GM23248 (cell line): ENCODE results near the gene PDLIM3. TPM values are rescaled to one million over a fixed set of nuclear protein-coding genes. Genes with fewer than 3 reads are reported as not detected.
A peak's percentile ranks its signal among the peaks of the same experiment; 100 is the strongest.

Source experiments
- DNase-seq: peaks from one replicate; pipeline ENCODE4 v3.0.0-alpha.2; 2015
- H2AFZ ChIP-seq: fragments of 200-600 bp; sonication (generic); 2 replicates; pipeline ENCODE4 v1.6.1; 2016; ENCODE audit warnings: antibody characterized with exemption
- H3F3A ChIP-seq: fragments of 200-600 bp; sonication (generic); 2 replicates; pipeline ENCODE4 v1.6.1; 2016; ENCODE audit warnings: mild to moderate bottlenecking, antibody characterized with exemption, mixed run types; ENCODE audit not compliant: insufficient read depth
- H3K27ac ChIP-seq: fragments of 200-600 bp; sonication (generic); 2 replicates; pipeline ENCODE4 v1.5.1; 2016; ENCODE audit warnings: mild to moderate bottlenecking
- H3K27me3 ChIP-seq: fragments of 200-600 bp; sonication (generic); replicated peaks from 2 replicates; pipeline ENCODE4 v1.6.1; 2016; ENCODE audit warnings: mild to moderate bottlenecking; ENCODE audit not compliant: insufficient read depth
- H3K36me3 ChIP-seq: fragments of 200-600 bp; sonication (generic); 2 replicates; pipeline ENCODE4 v1.6.1; 2016; ENCODE audit warnings: low read depth, mild to moderate bottlenecking
- H3K4me1 ChIP-seq: fragments of 200-600 bp; sonication (generic); 2 replicates; pipeline ENCODE4 v1.6.1; 2016; ENCODE audit warnings: mild to moderate bottlenecking; ENCODE audit not compliant: insufficient read depth
- H3K4me2 ChIP-seq: fragments of 200-600 bp; sonication (generic); one replicate; pipeline ENCODE4 v1.6.1; 2016; ENCODE audit warnings: mild to moderate bottlenecking; ENCODE audit not compliant: unreplicated experiment
- H3K4me3 ChIP-seq: fragments of 200-600 bp; sonication (generic); 2 replicates; pipeline ENCODE4 v1.5.1; 2016; ENCODE audit warnings: mild to moderate bottlenecking
- H3K79me2 ChIP-seq: fragments of 200-600 bp; sonication (generic); 2 replicates; pipeline ENCODE4 v1.6.1; 2016; ENCODE audit warnings: mild to moderate bottlenecking; ENCODE audit not compliant: insufficient read depth
- H3K9ac ChIP-seq: fragments of 200-600 bp; sonication (generic); 2 replicates; pipeline ENCODE4 v1.6.1; 2016; ENCODE audit warnings: mild to moderate bottlenecking
- H3K9me2 ChIP-seq: fragments of 200-600 bp; sonication (generic); 2 replicates; pipeline ENCODE4 v1.6.1; 2016; ENCODE audit warnings: mixed run types, mild to moderate bottlenecking, moderate library complexity; ENCODE audit not compliant: insufficient read depth
- H3K9me3 ChIP-seq: fragments of 200-600 bp; sonication (generic); one replicate; pipeline ENCODE4 v1.6.1; 2017; ENCODE audit warnings: low read depth
- H4K20me1 ChIP-seq: fragments of 200-600 bp; sonication (generic); 2 replicates; pipeline ENCODE4 v1.6.0; 2016; ENCODE audit not compliant: insufficient read depth
- EZH2 ChIP-seq: fragments of 200-600 bp; sonication (generic); IDR thresholded peaks from 2 replicates; pipeline ENCODE4 v1.6.1; 2018; ENCODE audit warnings: antibody characterized with exemption, mild to moderate bottlenecking; ENCODE audit not compliant: insufficient read depth, poor library complexity, severe bottlenecking
- EZH2phosphoT487 ChIP-seq: fragments of 200-600 bp; sonication (generic); IDR thresholded peaks from 2 replicates; pipeline ENCODE4 v1.6.1; 2018; ENCODE audit warnings: antibody characterized with exemption, moderate library complexity, mild to moderate bottlenecking, low read depth; ENCODE audit not compliant: insufficient read depth
- WGBS, 2 experiments: methylation state at CpG; one replicate each; pipeline ENCODE4 v1.1.6; 2015 to 2017; ENCODE audit warnings: low lambda C conversion rate in 2 of 2, low coverage in 1 of 2; ENCODE audit errors: missing lambda C conversion rate in 2 of 2; 5-methylcytosine and 5-hydroxymethylcytosine counted together
- in situ Hi-C: fragments of 300-500 bp; cut with MboI; formaldehyde crosslinking; loops from 2 replicates; pipeline ENCODE4 v1.15.0; 2020
- polyA plus RNA-seq: library from polyadenylated mRNA; unstranded; fragments of >200 nt; fragmentation: Nextera tagmentation; extraction: Ambion mirVana; gene quantifications from 2 replicates; pipeline ENCODE4 v1.2.1, GENCODE V29; 2016
- total RNA-seq: library from RNA; depleted of rRNA; stranded (reverse); fragments of >200 nt; shearing (Covaris generic); gene quantifications from 2 replicates; pipeline ENCODE4 v1.2.3, GENCODE V29; 2014

Gene PDLIM3
- total and polyA plus RNA-seq, 2 experiments from 2014 or later, result 0.69 TPM; not detected in 1

- Histone ChIP-seq H3K27me3 (peaks cover 8% of the 10 kb centered on the region; the same call in 1 of the 2 replicates), H3K9ac (no peak overlapping the region; the same call in 1 of the 2 replicates), H3K79me2 (no peaks in the 10 kb centered on the region), H3K27ac (no peak overlapping the region), H3K4me1 (peaks cover 13% of the 10 kb centered on the region), H3K9me2 (no peaks in the 10 kb centered on the region), H3K4me2 (peak overlapping the region; percentile 39), H3F3A (peaks cover 17% of the 10 kb centered on the region), H3K4me3 (peak overlapping the region; percentile 54), H3K36me3 (no peaks in the 10 kb centered on the region), H3K9me3 (no peaks in the 10 kb centered on the region), H2AFZ (peak overlapping the region; percentile 65), H4K20me1 (no peaks in the 10 kb centered on the region)
- WGBS, 2 experiments, result 13 to 16% methylated on average over 4 of the region's 4 CpGs
- in situ Hi-C loops, result no loop called here
- TF ChIP-seq EZH2 (no peak), EZH2phosphoT487 (no peak)
- DNase-seq, result peak; percentile 59
Observed at GRCh38 chr4:185467101-185467500, 68.2 kb downstream of the PDLIM3 start.

GRCh38 chr4:185465707-185466106, 69.6 kb downstream of the PDLIM3 start:
- Histone ChIP-seq H2AFZ (no peak overlapping the region), H3K9ac (no peak overlapping the region), H3F3A (peaks cover 17% of the 10 kb centered on the region), H3K4me3 (no peak overlapping the region), H3K4me1 (peaks cover 11% of the 10 kb centered on the region), H3K79me2 (no peaks in the 10 kb centered on the region), H3K9me2 (no peaks in the 10 kb centered on the region), H3K9me3 (no peaks in the 10 kb centered on the region), H3K36me3 (no peaks in the 10 kb centered on the region), H3K27ac (no peak overlapping the region), H3K4me2 (no peak overlapping the region), H4K20me1 (no peaks in the 10 kb centered on the region), H3K27me3 (peaks cover 8% of the 10 kb centered on the region; the same call in 1 of the 2 replicates)
- TF ChIP-seq EZH2 (no peak), EZH2phosphoT487 (no peak)
- DNase-seq, result no peak
- WGBS, 2 experiments, result 68 to 72% methylated on average over 3 of the region's 3 CpGs
- in situ Hi-C loops, result no loop called here

DNA sequence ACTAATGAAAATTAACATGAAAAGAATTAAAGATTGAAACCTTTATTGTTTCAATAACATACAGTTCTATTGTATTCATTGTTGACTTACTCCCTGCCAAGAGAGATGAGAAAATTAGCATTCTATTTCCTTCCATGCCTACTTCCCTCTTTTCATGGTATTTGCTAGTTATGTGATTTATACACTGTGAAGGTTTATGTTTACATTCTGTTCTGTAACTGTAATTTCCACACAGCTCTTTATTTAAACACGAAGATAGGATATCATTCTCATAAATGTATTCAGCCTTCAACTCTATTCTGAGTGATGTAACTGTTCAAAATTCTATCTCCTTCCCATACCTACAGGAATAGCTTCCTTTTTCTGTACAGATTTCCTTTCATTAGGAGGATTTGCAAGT, 70.4 kb downstream of the PDLIM3 start:
- H3K27me3 ChIP-seq, result no peaks in the 10 kb centered on the region; the same call in 1 of the 2 replicates
- WGBS, 2 experiments, result 24 to 26% methylated on average over 1 of the region's 1 CpG
- TF ChIP-seq EZH2phosphoT487, result no peak
- no peak for TF ChIP-seq EZH2
- no peak overlapping the region for H3K4me3 ChIP-seq
- H3K9me2 ChIP-seq, result no peaks in the 10 kb centered on the region
- no peaks in the 10 kb centered on the region for H3K9me3 ChIP-seq
- no peak for DNase-seq
- peaks cover 11% of the 10 kb centered on the region for H3K4me1 ChIP-seq
- no peaks in the 10 kb centered on the region for H3K36me3 ChIP-seq
- no peaks in the 10 kb centered on the region for H3K79me2 ChIP-seq
- in situ Hi-C loops, result no loop called here
- H2AFZ ChIP-seq, result no peak overlapping the region
- H3K4me2 ChIP-seq, result no peak overlapping the region
- H4K20me1 ChIP-seq, result no peaks in the 10 kb centered on the region
- H3K9ac ChIP-seq, result no peak overlapping the region
- peaks cover 13% of the 10 kb centered on the region for H3F3A ChIP-seq
- no peak overlapping the region for H3K27ac ChIP-seq

DNA sequence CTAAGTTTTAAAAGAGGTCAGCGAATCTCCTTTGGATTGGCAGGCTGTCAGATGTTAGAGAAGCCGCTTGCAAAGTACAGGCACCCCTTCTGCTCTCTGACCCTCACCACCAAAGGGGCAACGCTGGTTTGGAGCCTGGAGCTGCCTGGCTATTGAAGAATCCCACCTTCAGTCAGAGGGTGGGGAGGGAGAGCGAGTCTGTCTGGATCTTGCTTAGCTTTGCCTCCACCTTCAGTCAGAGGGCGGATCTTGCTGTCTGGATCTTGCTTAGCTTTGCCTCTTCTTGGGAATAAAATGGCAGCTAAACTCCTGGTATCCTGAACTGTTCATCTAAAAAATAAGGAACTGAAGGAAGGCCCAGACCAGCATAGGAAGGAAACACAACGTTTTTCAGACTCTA, 71.1 kb downstream of the PDLIM3 start:
- Histone ChIP-seq H3K4me1 (peaks cover 11% of the 10 kb centered on the region), H3K4me3 (no peak overlapping the region), H3K27me3 (no peaks in the 10 kb centered on the region; the same call in 1 of the 2 replicates), H3K9ac (no peak overlapping the region), H3K79me2 (no peaks in the 10 kb centered on the region), H3K27ac (no peak overlapping the region), H3K9me2 (no peaks in the 10 kb centered on the region), H2AFZ (no peak overlapping the region), H3F3A (peaks cover 13% of the 10 kb centered on the region), H4K20me1 (no peaks in the 10 kb centered on the region), H3K4me2 (no peak overlapping the region), H3K9me3 (no peaks in the 10 kb centered on the region), H3K36me3 (no peaks in the 10 kb centered on the region)
- no peak for TF ChIP-seq EZH2
- TF ChIP-seq EZH2phosphoT487, result no peak
- in situ Hi-C loops, result no loop called here
- WGBS, 2 experiments, result 38 to 41% methylated on average over 6 of the region's 6 CpGs
- DNase-seq, result no peak

- in situ Hi-C loops, result no loop called here
- peaks cover 11% of the 10 kb centered on the region for H3K4me1 ChIP-seq
- H3K4me3 ChIP-seq, result no peak overlapping the region
- no peak for DNase-seq
- no peaks in the 10 kb centered on the region for H3K36me3 ChIP-seq
- H3K9me3 ChIP-seq, result no peaks in the 10 kb centered on the region
- no peak overlapping the region for H2AFZ ChIP-seq
- WGBS, 2 experiments, result 87 to 91% methylated on average over 6 of the region's 6 CpGs
- no peaks in the 10 kb centered on the region for H3K9me2 ChIP-seq
- H3K27ac ChIP-seq, result no peak overlapping the region
- H3K9ac ChIP-seq, result no peak overlapping the region
- TF ChIP-seq EZH2, result no peak
- TF ChIP-seq EZH2phosphoT487, result no peak
- H3K79me2 ChIP-seq, result no peaks in the 10 kb centered on the region
- H3K27me3 ChIP-seq, result no peaks in the 10 kb centered on the region; the same call in 1 of the 2 replicates
- no peaks in the 10 kb centered on the region for H4K20me1 ChIP-seq
- H3K4me2 ChIP-seq, result no peak overlapping the region
- peaks cover 13% of the 10 kb centered on the region for H3F3A ChIP-seq
Observed at GRCh38 chr4:185463541-185463940, 71.8 kb downstream of the PDLIM3 start.
